SIG-M5 treated with dmso at 0.1 percent for 504 hours (cell line): ENCODE measurements around the gene TOMM6.
A peak's percentile ranks its signal among the peaks of the same experiment; 100 is the strongest.

Source experiments
- DNase-seq: peaks from one replicate; lab custom pipeline; 2025; ENCODE audit not compliant: unreplicated experiment; lab: John Stamatoyannopoulos, UW

TOMM6 gene

GRCh38 chr6:41818271-41819054 lies 31.0 kb downstream of the TOMM6 start:
- peak; percentile 4 for DNase-seq

GRCh38 chr6:41821266-41821665 lies 33.8 kb downstream of the TOMM6 start:
- DNase-seq, result no peak

GRCh38 chr6:41822021-41822420 lies 34.5 kb downstream of the TOMM6 start:
- no peak for DNase-seq

- no peak for DNase-seq
Measured at GRCh38 chr6:41823178-41823577, 35.7 kb downstream of the TOMM6 start.

- DNase-seq, result peak; percentile 24
Measured at GRCh38 chr6:41824571-41825569, 37.4 kb downstream of the TOMM6 start.

- no peak for DNase-seq
Measured at GRCh38 chr6:41826343-41827022, 39.0 kb downstream of the TOMM6 start.

- no peak for DNase-seq
Measured at GRCh38 chr6:41832263-41832662, 44.8 kb downstream of the TOMM6 start.

- no peak for DNase-seq
Measured at GRCh38 chr6:41836022-41836659, 48.6 kb downstream of the TOMM6 start.

GRCh38 chr6:41836660-41837052 lies 49.2 kb downstream of the TOMM6 start:
- no peak for DNase-seq
